DND-41 (cell line): ENCODE data around the gene ASCL3.
"Not testable (repeated sequence)": the region's sequence is repeated elsewhere in the genome, so short reads cannot be mapped to it uniquely, and the experiment has no call there.

Experiments used
- ATAC-seq: fragments of 200-7000 bp; cut with Tn5 transposase; 3 replicates; pipeline ENCODE4 v1.9.1; 2021; ENCODE audit warnings: low read depth; ENCODE audit not compliant: insufficient read depth
- DNase-seq: peaks from one replicate; pipeline ENCODE4 v3.0.0-alpha.2; 2020
- H2AFZ ChIP-seq: 2 replicates; pipeline ENCODE4 v1.6.0; 2012; ENCODE audit warnings: low read depth, low read length
- H3K27ac ChIP-seq: 2 replicates; pipeline ENCODE4 v1.5.1; 2012; ENCODE audit warnings: low read length, inconsistent platforms
- H3K27me3 ChIP-seq: fragments of 200-600 bp; sonication (generic); 2 replicates; pipeline ENCODE4 v1.6.0; 2012; ENCODE audit warnings: low read length, mild to moderate bottlenecking, inconsistent platforms; ENCODE audit not compliant: insufficient read depth, poor library complexity
- H3K36me3 ChIP-seq: 2 replicates; pipeline ENCODE4 v1.5.1; 2012; ENCODE audit warnings: low read length, inconsistent platforms; ENCODE audit not compliant: insufficient read depth
- H3K4me1 ChIP-seq: 2 replicates; pipeline ENCODE4 v1.5.1; 2012; ENCODE audit warnings: mild to moderate bottlenecking, low read length; ENCODE audit not compliant: insufficient read depth
- H3K4me2 ChIP-seq: 2 replicates; pipeline ENCODE4 v1.6.0; 2012; ENCODE audit warnings: mild to moderate bottlenecking, moderate library complexity, low read length, inconsistent platforms; ENCODE audit not compliant: insufficient read depth
- H3K4me3 ChIP-seq, 2 experiments: fragments of 200-600 bp in 1 of 2; shearing (Covaris generic) in 1 of 2; 2 replicates each; pipeline ENCODE4 v1.5.1; 2012 to 2016; ENCODE audit warnings: inconsistent platforms in 2 of 2, low read length in 2 of 2, mild to moderate bottlenecking in 2 of 2, low read depth in 1 of 2, moderate library complexity in 1 of 2
- H3K79me2 ChIP-seq: 2 replicates; pipeline ENCODE4 v1.6.0; 2012; ENCODE audit warnings: low read length, inconsistent platforms; ENCODE audit not compliant: insufficient read depth
- H3K9ac ChIP-seq: 2 replicates; pipeline ENCODE4 v1.6.0; 2012; ENCODE audit warnings: low read depth, mild to moderate bottlenecking, inconsistent platforms, low read length, moderate library complexity
- H3K9me3 ChIP-seq: 2 replicates; pipeline ENCODE4 v1.5.1; 2012; ENCODE audit warnings: low read length, moderate library complexity, mild to moderate bottlenecking, inconsistent platforms; ENCODE audit not compliant: insufficient read depth, severe bottlenecking
- H4K20me1 ChIP-seq: 2 replicates; pipeline ENCODE4 v1.6.0; 2012; ENCODE audit warnings: low read length; ENCODE audit not compliant: insufficient read depth
- CTCF ChIP-seq: IDR thresholded peaks from 2 replicates; pipeline ENCODE4 v1.5.1; 2012; ENCODE audit warnings: borderline replicate concordance, low read length, moderate library complexity, mild to moderate bottlenecking; ENCODE audit not compliant: poor library complexity, severe bottlenecking; ENCODE audit errors: extremely low read depth
- EZH2 ChIP-seq: IDR thresholded peaks from 3 replicates; pipeline ENCODE4 v1.6.1; 2012; ENCODE audit warnings: borderline replicate concordance, low read depth, mild to moderate bottlenecking, moderate library complexity, low read length, inconsistent platforms; ENCODE audit not compliant: severe bottlenecking

ASCL3 gene

GRCh38 chr11:8987446-8987845, 44.6 kb upstream of the ASCL3 start:
- Histone ChIP-seq H3K36me3 (no peaks in the 10 kb centered on the region), H3K9ac (no peak overlapping the region), H3K4me2 (no peak overlapping the region), H3K4me3 (no peak overlapping the region), H3K27me3 (peaks cover 10% of the 10 kb centered on the region), H3K79me2 (no peaks in the 10 kb centered on the region), H3K4me1 (no peaks in the 10 kb centered on the region), H3K27ac (no peak overlapping the region), H2AFZ (no peak overlapping the region), H3K9me3 (no peaks in the 10 kb centered on the region), H4K20me1 (no peaks in the 10 kb centered on the region)
- ATAC-seq (no peak; the same call in 2 of the 3 replicates), DNase-seq (no peak)
- TF ChIP-seq CTCF (no peak), EZH2 (no peak)

- not testable (repeated sequence) for H3K4me3 ChIP-seq, H2AFZ ChIP-seq, H3K4me1 ChIP-seq, H3K9ac ChIP-seq, H3K27ac ChIP-seq, H4K20me1 ChIP-seq, H3K79me2 ChIP-seq, H3K36me3 ChIP-seq, H3K9me3 ChIP-seq, H3K4me2 ChIP-seq, ATAC-seq, DNase-seq
- H3K27me3 ChIP-seq = peaks cover 13% of the 10 kb centered on the region
These were observed 44.0 kb upstream of the ASCL3 start for GRCh38 chr11:8986772-8987171.

- H3K79me2 ChIP-seq = no peaks in the 10 kb centered on the region
- no peak overlapping the region for H3K4me2 ChIP-seq
- ATAC-seq = no peak
These were observed 42.6 kb upstream of the ASCL3 start for GRCh38 chr11:8985462-8985861.

GRCh38 chr11:8983552-8983951, 40.7 kb upstream of the ASCL3 start:
- H2AFZ ChIP-seq = no peak overlapping the region
- H3K27ac ChIP-seq = no peak overlapping the region
- no peak overlapping the region for H3K4me3 ChIP-seq
- no peak for DNase-seq
- no peaks in the 10 kb centered on the region for H3K4me1 ChIP-seq
- no peaks in the 10 kb centered on the region for H4K20me1 ChIP-seq
- no peaks in the 10 kb centered on the region for H3K79me2 ChIP-seq
- no peaks in the 10 kb centered on the region for H3K9me3 ChIP-seq
- H3K36me3 ChIP-seq = no peaks in the 10 kb centered on the region
- peaks cover 5% of the 10 kb centered on the region for H3K27me3 ChIP-seq
- no peak for ATAC-seq
- TF ChIP-seq CTCF = no peak
- TF ChIP-seq EZH2 = no peak
- H3K9ac ChIP-seq = no peak overlapping the region
- no peak overlapping the region for H3K4me2 ChIP-seq

More at GRCh38 chr11:8985462-8985861, 42.6 kb upstream of the ASCL3 start:
- Histone ChIP-seq H2AFZ (no peak overlapping the region), H3K4me1 (no peaks in the 10 kb centered on the region), H3K27ac (no peak overlapping the region), H3K9ac (no peak overlapping the region), H4K20me1 (no peaks in the 10 kb centered on the region), H3K9me3 (no peaks in the 10 kb centered on the region), H3K36me3 (no peaks in the 10 kb centered on the region), H3K27me3 (peaks cover 13% of the 10 kb centered on the region), H3K4me3 (no peak overlapping the region)
- no peak for DNase-seq
- TF ChIP-seq EZH2 (no peak), CTCF (no peak)
